ENCODE results near the gene CLTCL1. TPM values are rescaled to one million over a fixed set of nuclear protein-coding genes. Genes with fewer than 3 reads are reported as not detected.

Gene CLTCL1
- total and polyA plus RNA-seq, 11 donors = 4.6 to 20.9 (median 10.2) TPM

DNA sequence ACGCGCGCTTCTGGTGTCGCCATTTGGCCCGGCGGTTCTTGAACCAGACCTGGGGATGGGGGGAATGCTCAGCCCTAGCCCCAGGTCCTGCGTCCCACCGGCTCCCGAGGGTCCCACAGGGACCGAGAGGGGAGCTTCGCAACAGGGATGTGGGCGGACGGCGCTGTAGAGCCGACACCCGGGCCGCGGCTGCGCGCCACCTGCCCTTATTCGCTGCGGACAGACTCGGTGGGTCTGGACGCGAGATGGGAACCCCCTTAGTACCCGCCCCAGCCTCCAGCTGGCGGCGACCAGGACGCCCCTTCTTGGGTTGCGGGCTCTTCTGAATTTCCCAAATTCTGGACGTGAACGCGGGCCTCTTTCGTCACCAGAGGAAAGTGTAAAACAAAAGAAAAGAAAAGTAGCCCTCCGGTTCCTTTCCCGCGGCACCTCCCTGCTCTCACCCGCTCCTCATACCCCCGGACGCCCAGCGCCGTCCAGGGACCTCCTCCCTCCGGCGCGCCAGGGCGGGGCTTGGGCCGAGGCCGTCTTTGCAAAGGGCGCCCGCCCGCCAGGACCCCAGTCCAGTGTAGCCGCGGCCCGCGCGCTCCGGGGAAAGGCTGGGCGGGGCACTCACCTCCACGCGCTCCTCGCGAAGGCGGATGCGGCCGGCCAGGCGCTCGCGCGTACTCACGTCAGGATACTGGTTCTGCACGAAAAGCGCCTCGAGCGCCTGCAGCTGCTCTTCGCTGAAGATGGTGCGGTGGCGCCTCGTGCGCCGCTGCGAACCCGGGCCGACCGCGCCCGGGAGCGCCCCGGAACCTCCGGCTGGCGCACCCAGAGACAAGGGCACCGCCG is 142.3 kb downstream of the CLTCL1 start:
- Histone ChIP-seq H3K27me3 (peaks cover 28 to 67% (median 50%) of the 10 kb centered on the region in 9 donors), H3K27ac (no peak overlapping the region), H3K36me3 (no peaks in the 10 kb centered on the region), H3K9me3 (no peaks in the 10 kb centered on the region), H3K4me3 (peak overlapping the region in 10 of 12 donors; percentile 8 to 48 (median 24)), H3K4me1 (peaks cover 0 to 19% (median 0%) of the 10 kb centered on the region in 12 donors)
- WGBS, 4 donors = 2 to 3% (median 2%) methylated on average over 26 to 92 of the region's 92 CpGs
- ATAC-seq (no peak), DNase-seq (no peak)
- intact Hi-C loops (cut with DNase I) = loop anchor here in 6 of 10 donors (5.0 to 10.0 kb wide), 4 partner anchors 326 to 486 kb away; partner anchors contain the start of genes CDC45 (in 1 of the 6) and UFD1 (in 1 of the 6)
- TF ChIP-seq, protein P1, sequence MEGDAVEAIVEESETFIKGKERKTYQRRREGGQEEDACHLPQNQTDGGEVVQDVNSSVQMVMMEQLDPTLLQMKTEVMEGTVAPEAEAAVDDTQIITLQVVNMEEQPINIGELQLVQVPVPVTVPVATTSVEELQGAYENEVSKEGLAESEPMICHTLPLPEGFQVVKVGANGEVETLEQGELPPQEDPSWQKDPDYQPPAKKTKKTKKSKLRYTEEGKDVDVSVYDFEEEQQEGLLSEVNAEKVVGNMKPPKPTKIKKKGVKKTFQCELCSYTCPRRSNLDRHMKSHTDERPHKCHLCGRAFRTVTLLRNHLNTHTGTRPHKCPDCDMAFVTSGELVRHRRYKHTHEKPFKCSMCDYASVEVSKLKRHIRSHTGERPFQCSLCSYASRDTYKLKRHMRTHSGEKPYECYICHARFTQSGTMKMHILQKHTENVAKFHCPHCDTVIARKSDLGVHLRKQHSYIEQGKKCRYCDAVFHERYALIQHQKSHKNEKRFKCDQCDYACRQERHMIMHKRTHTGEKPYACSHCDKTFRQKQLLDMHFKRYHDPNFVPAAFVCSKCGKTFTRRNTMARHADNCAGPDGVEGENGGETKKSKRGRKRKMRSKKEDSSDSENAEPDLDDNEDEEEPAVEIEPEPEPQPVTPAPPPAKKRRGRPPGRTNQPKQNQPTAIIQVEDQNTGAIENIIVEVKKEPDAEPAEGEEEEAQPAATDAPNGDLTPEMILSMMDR (IDR thresholded peaks at IDR 0.05) = no peak
- TF ChIP-seq POLR2A (IDR thresholded peaks at IDR 0.05) = no peak

DNA sequence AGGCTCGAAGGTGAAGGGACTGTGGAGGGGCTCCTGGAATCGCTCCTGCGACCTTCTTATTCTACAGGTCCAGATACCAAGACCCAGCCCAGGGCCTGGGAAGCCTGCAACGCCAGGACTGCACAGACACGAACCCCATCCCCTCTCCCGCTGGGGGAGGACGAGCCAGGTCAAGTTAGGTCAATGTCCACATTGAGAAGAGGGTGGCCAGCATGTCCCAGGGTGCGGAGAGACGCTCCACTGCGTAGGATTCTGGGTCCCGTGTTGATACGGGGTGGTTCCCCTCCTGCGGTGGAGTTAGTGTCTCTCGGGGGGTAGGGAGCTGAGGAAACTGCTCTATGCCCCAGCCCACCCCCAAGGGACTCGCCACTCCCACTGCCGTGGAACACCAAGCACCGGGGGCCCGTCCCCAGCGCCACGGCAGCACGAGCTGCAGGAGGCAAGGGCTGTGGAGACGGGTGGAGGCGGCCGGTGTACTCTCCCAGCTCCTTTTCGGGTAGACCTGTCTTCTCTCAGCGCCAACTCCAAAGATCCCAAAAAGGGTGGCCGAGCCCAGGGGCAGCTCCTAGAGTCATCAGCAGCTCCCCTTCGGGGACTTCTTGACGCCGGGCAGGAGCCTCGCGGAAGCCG is 143.0 kb downstream of the CLTCL1 start:
- no peak for ATAC-seq
- Histone ChIP-seq H3K4me1 (peaks cover 0 to 25% (median 6%) of the 10 kb centered on the region in 12 donors), H3K36me3 (no peaks in the 10 kb centered on the region), H3K27ac (no peak overlapping the region), H3K4me3 (peak overlapping the region in 1 of 12 donors; percentile 43), H3K9me3 (no peaks in the 10 kb centered on the region), H3K27me3 (peaks cover 28 to 60% (median 50%) of the 10 kb centered on the region in 9 donors)
- no peak for TF ChIP-seq POLR2A (IDR thresholded peaks at IDR 0.05)
- TF ChIP-seq, protein P1 (IDR thresholded peaks at IDR 0.05) = no peak
- 28 to 45% (median 31%) methylated on average over 24 to 33 of the region's 33 CpGs for WGBS, 4 donors
- intact Hi-C loops (cut with DNase I) = loop anchor here in 6 of 10 donors (5.0 to 10.0 kb wide), 4 partner anchors 326 to 486 kb away; partner anchors contain the start of genes CDC45 (in 1 of the 6) and UFD1 (in 1 of the 6)
- DNase-seq = no peak

DNA sequence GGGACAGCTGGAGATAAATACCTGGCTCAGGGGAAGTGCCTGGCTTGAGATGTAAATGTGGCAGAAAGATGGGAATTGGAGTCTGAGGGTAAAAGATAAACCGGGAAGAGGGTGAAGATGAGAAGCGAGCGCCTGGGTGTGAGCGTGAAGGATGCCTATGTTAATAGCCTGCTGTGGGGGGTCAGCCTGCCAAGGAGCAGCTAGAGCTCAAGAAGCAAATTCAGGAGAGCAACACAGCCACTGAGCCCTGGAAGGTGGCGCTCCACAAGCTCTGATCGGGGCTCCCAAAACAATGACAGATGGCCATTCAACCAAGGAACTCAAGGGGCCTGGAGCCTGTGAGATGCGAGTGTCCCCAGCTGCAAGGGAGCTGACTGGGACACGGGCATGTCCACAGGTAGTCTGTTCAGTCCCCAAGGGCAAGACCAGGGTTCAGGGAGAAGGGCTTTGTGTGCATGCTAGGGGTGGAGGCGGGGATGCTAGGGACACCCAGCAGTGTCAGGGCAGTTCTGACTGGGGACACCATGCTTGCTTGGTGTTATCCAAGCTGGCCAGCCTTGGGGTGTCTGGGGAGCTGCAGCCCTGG is 144.2 kb downstream of the CLTCL1 start:
- no peaks in the 10 kb centered on the region for H3K9me3 ChIP-seq
- ATAC-seq (no peak), DNase-seq (no peak)
- H3K4me1 ChIP-seq = peaks cover 0 to 28% (median 9%) of the 10 kb centered on the region in 12 donors
- TF ChIP-seq, protein P1 (IDR thresholded peaks at IDR 0.05) = no peak
- TF ChIP-seq POLR2A (IDR thresholded peaks at IDR 0.05) = no peak
- intact Hi-C loops (cut with DNase I) = loop anchor here in 6 of 10 donors (5.0 to 10.0 kb wide), 4 partner anchors 328 to 488 kb away; partner anchors contain the start of genes CDC45 (in 1 of the 6) and UFD1 (in 1 of the 6)
- 25 to 34% (median 29%) methylated on average over 8 to 9 of the region's 9 CpGs for WGBS, 4 donors
- peaks cover 0 to 6% (median 3%) of the 10 kb centered on the region in 9 donors for H3K36me3 ChIP-seq
- peaks cover 28 to 48% (median 41%) of the 10 kb centered on the region in 9 donors for H3K27me3 ChIP-seq
- no peak overlapping the region for H3K27ac ChIP-seq
- no peak overlapping the region for H3K4me3 ChIP-seq

Measured in heart left ventricle (tissue), 16 donors.